Upper lobe of right lung (tissue), 1 donor: Measurements from ENCODE around the gene NUDT3. TPM values are rescaled to one million over a fixed set of nuclear protein-coding genes. Genes with fewer than 3 reads are reported as not detected.
"Not testable (repeated sequence)": the region's sequence is repeated elsewhere in the genome, so short reads cannot be mapped to it uniquely, and the experiment has no call there.

Experiments used
- ATAC-seq: fragments of 200-7000 bp; cut with Tn5 transposase; one replicate; pipeline ENCODE4 v1.9.1; 2020; ENCODE audit warnings: mild to moderate bottlenecking, moderate library complexity
- DNase-seq: peaks from one replicate; pipeline ENCODE4 v3.0.0-alpha.2; 2020
- H3K27ac ChIP-seq: fragments of 200-600 bp; one replicate; pipeline ENCODE4 v1.8.0; 2022
- H3K27me3 ChIP-seq: fragments of 200-600 bp; one replicate; pipeline ENCODE4 v1.8.0; 2022; ENCODE audit warnings: mild to moderate bottlenecking
- H3K36me3 ChIP-seq: fragments of 200-600 bp; one replicate; pipeline ENCODE4 v1.8.0; 2022
- H3K4me1 ChIP-seq: fragments of 200-600 bp; one replicate; pipeline ENCODE4 v1.8.0; 2022
- H3K4me3 ChIP-seq: fragments of 200-600 bp; one replicate; pipeline ENCODE4 v1.8.0; 2022; ENCODE audit warnings: mild to moderate bottlenecking
- H3K9me3 ChIP-seq: fragments of 200-600 bp; one replicate; pipeline ENCODE4 v1.8.0; 2022
- intact Hi-C: fragments of 100-400 bp; cut with DNase I; formaldehyde crosslinking; loops from one replicate; pipeline ENCODE4 v1.11.0; 2022
- total RNA-seq: library from RNA; stranded (reverse); fragmentation: NEBNext Ultra II Directional; extraction: Animal tissue kit (Norgen Biotek cat#: 25700); gene quantifications from one replicate; pipeline ENCODE4 v1.2.1, GENCODE V29; 2021
- TF ChIP-seq, protein P1 (sequence below): fragments of 200-600 bp; IDR thresholded peaks from one replicate; pipeline ENCODE4 v1.8.0; 2022; ENCODE audit warnings: antibody characterized with exemption
- donor health status: DM: no; HTN: yes; CAD: no; lungs with severe emphysema.

The NUDT3 gene
- total RNA-seq, 1 donor from 2014 or later = 29.1 TPM

DNA sequence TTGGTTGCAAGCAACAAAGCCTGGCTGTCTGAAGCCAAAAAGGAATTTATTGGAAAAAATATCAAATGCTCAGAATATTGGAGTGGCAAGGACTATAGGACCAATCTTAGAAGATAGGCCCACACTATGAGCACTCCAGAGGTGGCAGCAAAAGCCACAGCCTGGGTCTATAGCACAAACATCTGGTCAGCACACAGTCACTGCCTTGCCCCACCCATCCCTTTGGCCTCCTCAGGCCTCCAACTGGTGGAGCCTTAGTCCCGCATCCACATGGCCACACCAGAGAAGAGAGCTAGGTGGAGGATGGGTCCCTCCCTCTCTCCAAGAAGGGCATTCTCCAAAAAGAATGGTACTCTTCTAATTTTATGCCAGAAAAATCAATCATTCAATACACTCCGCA is 14.0 kb downstream of the NUDT3 start:
- Histone ChIP-seq H3K36me3 (no peaks in the 10 kb centered on the region), H3K27ac (no peak overlapping the region), H3K27me3 (no peaks in the 10 kb centered on the region), H3K9me3 (no peaks in the 10 kb centered on the region), H3K4me1 (peaks cover 10% of the 10 kb centered on the region), H3K4me3 (no peak overlapping the region)
- DNase-seq (no peak), ATAC-seq (peak; percentile 32)
- intact Hi-C loops = no loop called here
- TF ChIP-seq, protein P1, sequence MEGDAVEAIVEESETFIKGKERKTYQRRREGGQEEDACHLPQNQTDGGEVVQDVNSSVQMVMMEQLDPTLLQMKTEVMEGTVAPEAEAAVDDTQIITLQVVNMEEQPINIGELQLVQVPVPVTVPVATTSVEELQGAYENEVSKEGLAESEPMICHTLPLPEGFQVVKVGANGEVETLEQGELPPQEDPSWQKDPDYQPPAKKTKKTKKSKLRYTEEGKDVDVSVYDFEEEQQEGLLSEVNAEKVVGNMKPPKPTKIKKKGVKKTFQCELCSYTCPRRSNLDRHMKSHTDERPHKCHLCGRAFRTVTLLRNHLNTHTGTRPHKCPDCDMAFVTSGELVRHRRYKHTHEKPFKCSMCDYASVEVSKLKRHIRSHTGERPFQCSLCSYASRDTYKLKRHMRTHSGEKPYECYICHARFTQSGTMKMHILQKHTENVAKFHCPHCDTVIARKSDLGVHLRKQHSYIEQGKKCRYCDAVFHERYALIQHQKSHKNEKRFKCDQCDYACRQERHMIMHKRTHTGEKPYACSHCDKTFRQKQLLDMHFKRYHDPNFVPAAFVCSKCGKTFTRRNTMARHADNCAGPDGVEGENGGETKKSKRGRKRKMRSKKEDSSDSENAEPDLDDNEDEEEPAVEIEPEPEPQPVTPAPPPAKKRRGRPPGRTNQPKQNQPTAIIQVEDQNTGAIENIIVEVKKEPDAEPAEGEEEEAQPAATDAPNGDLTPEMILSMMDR = no peak

GRCh38 chr6:34377984-34378383 is 14.5 kb downstream of the NUDT3 start:
- TF ChIP-seq, protein P1 = no peak
- intact Hi-C loops = no loop called here
- Histone ChIP-seq H3K27ac (no peak overlapping the region), H3K4me1 (peaks cover 10% of the 10 kb centered on the region), H3K27me3 (no peaks in the 10 kb centered on the region), H3K36me3 (no peaks in the 10 kb centered on the region), H3K4me3 (no peak overlapping the region), H3K9me3 (no peaks in the 10 kb centered on the region)
- ATAC-seq (no peak), DNase-seq (no peak)

DNA sequence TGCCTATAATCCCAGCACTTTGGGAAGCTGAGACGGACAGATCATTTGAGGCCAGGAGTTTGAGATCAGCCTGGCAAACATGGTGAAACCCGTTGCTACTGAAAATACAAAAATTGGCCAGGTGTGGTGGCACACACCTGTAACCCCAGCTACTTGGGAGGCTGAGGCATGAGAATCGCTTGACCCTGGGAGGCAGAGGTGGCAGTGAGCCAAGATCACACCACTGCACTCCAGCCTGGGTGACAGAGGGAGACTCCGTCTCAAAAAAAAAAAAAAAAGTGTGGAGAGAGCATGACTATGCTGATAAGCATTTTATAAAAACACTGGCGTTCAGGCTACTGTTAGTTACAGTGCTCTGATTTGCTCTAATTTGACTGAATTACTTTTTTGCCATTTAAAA is 14.9 kb downstream of the NUDT3 start:
- H3K36me3 ChIP-seq, H3K4me3 ChIP-seq, H3K9me3 ChIP-seq, intact Hi-C loops, ATAC-seq, H3K27me3 ChIP-seq, H3K4me1 ChIP-seq, H3K27ac ChIP-seq, DNase-seq: not testable (repeated sequence)

GRCh38 chr6:34375833-34376232 is 16.6 kb downstream of the NUDT3 start:
- H3K27me3 ChIP-seq = no peaks in the 10 kb centered on the region
- DNase-seq (no peak), ATAC-seq (no peak)
- no peaks in the 10 kb centered on the region for H3K36me3 ChIP-seq
- H3K4me1 ChIP-seq = peaks cover 15% of the 10 kb centered on the region
- TF ChIP-seq, protein P1 = no peak
- no peaks in the 10 kb centered on the region for H3K9me3 ChIP-seq
- no peak overlapping the region for H3K27ac ChIP-seq
- no peak overlapping the region for H3K4me3 ChIP-seq
- intact Hi-C loops = no loop called here

- Histone ChIP-seq H3K9me3 (no peaks in the 10 kb centered on the region), H3K4me3 (no peak overlapping the region), H3K36me3 (no peaks in the 10 kb centered on the region), H3K27ac (peak overlapping the region; percentile 9), H3K4me1 (peaks cover 25% of the 10 kb centered on the region), H3K27me3 (no peaks in the 10 kb centered on the region)
- ATAC-seq (no peak), DNase-seq (no peak)
- intact Hi-C loops = no loop called here
- TF ChIP-seq, protein P1 = no peak
These were observed 18.0 kb downstream of the NUDT3 start for GRCh38 chr6:34374508-34374907.

- ATAC-seq (peak; percentile 67), DNase-seq (no peak)
- Histone ChIP-seq H3K9me3 (no peaks in the 10 kb centered on the region), H3K4me1 (peaks cover 25% of the 10 kb centered on the region), H3K4me3 (no peak overlapping the region), H3K27ac (peak overlapping the region; percentile 9), H3K27me3 (no peaks in the 10 kb centered on the region), H3K36me3 (no peaks in the 10 kb centered on the region)
- TF ChIP-seq, protein P1 = no peak
- intact Hi-C loops = no loop called here
These were observed 18.4 kb downstream of the NUDT3 start for GRCh38 chr6:34374069-34374468.
